Measurements from ENCODE around the gene HECTD4.
A peak's percentile ranks its signal among the peaks of the same experiment; 100 is the strongest.

The HECTD4 gene

GRCh38 chr12:112317481-112317880 is 64.8 kb downstream of the HECTD4 start:
- no peak for DNase-seq

GRCh38 chr12:112314981-112315380 is 67.2 kb downstream of the HECTD4 start:
- DNase-seq = no peak

DNA sequence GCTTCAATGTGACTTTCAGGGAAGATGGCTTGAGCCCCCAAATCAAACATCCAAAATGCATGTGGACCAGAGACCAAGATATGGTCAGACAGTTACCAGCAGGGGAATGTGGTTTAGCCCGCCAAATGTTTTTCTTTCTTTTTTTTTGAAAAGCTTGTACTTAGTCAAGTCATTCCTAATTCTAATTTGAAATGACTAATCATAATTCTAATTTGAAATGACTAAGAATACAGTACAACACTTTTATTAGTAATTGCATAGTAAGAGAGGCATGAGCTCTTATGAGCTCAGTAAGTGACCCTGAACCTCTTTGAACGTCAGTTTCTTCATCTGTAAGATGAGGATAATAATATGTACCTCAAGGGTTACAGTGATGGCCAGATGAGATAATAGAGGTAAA is 72.4 kb downstream of the HECTD4 start:
- no peak for DNase-seq

- DNase-seq = no peak
Measured at GRCh38 chr12:112308652-112309051, 73.6 kb downstream of the HECTD4 start.

- no peak for DNase-seq
Measured at GRCh38 chr12:112308161-112308560, 74.1 kb downstream of the HECTD4 start.

GRCh38 chr12:112307317-112308011 is 74.8 kb downstream of the HECTD4 start:
- DNase-seq = no peak

- no peak for DNase-seq
Measured at GRCh38 chr12:112305951-112306350, 76.3 kb downstream of the HECTD4 start.

DNA sequence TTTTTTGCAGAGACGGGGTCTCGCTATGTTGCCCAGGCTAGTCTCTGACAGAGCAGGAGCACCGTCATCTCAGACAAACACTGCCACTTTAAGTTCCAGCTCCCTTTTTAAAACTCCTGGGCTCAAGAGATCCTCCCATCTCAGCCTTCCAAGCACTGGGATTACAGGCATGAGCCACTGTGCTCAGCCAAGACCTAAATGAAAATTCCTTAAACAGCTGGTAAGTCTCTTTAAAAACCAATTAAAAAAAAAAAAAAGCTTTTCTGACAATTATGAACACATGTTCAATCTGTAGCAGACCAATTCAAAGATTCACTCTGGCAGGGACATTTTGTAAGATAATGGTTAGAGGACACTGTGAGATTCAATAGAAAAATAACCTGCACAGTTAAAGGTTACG is 77.8 kb downstream of the HECTD4 start:
- no peak for DNase-seq

- no peak for DNase-seq
Measured at GRCh38 chr12:112303799-112304198, 78.4 kb downstream of the HECTD4 start.

- DNase-seq = peak; percentile 55
Measured at GRCh38 chr12:112303004-112303403, 79.2 kb downstream of the HECTD4 start.

- DNase-seq = no peak
Measured at GRCh38 chr12:112299704-112300103, 82.5 kb downstream of the HECTD4 start.

- no peak for DNase-seq
Measured at GRCh38 chr12:112297188-112297587, 85.0 kb downstream of the HECTD4 start.

- DNase-seq = no peak
Measured at GRCh38 chr12:112296183-112296582, 86.0 kb downstream of the HECTD4 start.

DNA sequence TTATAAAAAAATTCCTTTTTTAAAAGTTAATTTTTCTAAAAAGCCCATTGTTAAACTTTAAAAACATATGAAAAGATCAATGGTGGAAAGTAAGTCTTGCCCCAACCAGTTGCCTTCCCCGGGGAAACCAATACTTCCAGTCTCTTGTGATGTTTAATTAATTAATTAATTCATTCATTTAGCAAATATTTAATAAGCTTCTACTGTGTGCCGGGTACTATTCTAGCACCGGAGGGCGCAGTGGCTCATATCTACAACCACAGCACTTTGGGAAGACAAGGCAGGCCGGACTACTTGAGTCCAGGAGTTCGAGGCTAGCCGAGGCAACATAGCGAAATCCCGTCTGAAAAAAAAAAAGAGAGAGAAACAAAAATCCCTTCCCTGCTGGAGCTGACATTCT is 87.4 kb downstream of the HECTD4 start:
- peak; percentile 42 for DNase-seq

DNA sequence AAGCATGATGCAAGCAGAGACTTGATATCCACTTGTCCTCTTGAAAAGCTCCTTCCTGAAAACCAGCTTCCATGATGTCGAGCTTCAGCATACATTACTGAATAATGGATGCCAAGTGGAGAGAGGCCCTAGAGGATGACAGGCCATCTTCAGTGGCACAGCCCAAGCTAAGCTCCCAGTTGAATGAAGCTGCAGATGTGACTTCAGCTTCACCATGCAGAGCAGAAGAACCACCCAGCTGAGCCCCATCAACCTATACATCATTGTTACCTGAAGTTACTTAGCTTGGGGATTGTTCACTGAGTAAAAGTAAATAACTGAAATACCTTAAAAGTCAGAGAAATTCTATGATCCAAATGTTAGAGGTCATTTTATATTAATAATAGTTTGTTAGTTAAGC is 93.6 kb downstream of the HECTD4 start:
- no peak for DNase-seq

DNA sequence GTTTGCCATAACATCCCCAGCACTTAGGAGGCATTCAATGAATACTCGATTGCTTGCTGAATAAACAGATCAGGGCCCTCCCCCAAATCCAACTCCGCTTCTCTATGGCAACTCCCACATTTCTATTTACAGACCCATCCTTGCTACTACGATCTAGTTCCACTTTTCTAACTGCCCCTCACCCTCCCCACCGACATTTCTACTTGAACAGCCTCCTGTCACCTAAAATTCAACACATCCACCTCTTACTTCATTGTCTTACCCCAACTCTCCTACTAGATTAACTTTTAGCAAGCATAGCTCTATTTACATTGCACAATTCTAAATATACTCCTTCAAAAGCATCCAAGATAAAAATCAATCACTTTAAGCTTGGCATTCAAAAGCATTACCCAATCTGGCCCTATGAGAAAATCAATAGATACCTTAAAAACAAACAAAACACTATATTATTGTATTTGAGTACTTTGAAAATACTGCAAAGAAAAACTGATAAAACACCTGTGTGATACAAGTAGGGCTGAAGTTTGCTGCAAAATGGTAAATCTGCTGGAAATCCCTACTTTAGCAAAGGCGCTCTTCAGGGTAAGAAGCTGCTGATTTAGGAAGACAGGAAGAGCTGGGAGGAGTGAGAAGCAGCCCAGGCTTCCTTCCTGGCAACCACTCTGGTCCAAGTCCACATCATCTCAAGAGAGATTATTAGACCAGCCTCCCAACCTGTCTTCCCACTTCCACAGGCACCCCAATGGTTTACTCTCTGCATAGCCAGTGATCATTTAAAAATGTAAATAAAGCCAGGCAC is 96.4 kb downstream of the HECTD4 start:
- DNase-seq = peak; percentile 77

DNA sequence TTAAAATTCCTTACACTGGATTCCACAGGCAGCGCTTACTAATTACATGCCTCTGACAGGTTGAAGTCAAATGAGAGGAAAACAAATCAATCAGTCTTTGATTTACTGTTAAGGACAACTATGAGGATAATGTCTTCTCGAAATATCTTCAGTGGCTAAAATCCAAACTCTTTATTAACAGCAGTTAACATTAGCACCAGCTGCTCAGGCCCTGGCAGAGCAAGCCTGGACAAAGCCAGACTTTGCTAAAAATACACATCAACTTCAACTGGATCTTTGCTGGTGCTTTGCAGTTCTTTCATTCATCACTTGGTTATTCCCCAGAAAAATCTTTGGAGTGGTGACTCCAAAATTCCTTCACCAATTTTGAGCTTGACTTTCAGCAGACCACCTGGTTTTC is 98.7 kb downstream of the HECTD4 start:
- DNase-seq = no peak

DNA sequence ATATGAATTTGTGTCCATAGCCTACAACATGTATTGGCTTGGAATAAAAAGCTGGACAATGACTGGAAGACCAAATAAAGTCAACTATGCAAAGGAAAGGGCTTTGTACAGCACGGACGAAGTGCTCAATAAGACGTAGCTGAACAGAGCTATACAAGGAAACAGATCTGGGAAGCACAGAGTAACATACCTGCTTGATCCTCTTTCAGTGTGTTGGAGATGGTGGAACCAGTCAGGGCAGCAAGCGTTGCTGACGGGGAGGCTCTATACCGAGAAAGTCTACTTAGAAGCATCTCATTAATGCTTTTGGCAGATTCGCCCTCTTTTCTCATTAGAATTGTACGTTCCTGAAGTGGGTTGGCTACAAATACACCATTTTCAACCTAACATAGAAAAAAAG is 99.3 kb downstream of the HECTD4 start:
- no peak for DNase-seq

DNA sequence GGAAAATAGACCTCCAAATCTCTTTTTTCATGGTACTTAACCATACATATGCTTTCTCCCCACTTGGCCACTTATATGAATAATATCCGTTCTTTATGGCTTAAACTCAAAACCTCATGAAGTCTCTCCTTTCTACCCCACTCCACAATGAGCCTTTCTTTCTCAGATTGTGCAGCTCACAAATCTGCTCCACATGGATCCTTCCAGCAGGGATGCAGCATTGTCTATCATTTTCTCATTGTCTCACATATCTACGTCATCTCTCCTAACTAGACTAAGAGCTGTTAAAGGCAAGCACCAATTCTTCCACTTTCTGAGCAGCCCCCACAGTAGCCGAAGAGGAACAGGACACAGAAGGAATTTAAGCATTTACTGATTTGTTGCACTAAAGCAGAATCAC is 106.4 kb downstream of the HECTD4 start:
- DNase-seq = no peak

GRCh38 chr12:112275207-112275606 is 107.0 kb downstream of the HECTD4 start:
- no peak for DNase-seq

- no peak for DNase-seq
Measured at GRCh38 chr12:112270673-112271072, 111.6 kb downstream of the HECTD4 start.

GRCh38 chr12:112266473-112266872 is 115.8 kb downstream of the HECTD4 start:
- no peak for DNase-seq

DNA sequence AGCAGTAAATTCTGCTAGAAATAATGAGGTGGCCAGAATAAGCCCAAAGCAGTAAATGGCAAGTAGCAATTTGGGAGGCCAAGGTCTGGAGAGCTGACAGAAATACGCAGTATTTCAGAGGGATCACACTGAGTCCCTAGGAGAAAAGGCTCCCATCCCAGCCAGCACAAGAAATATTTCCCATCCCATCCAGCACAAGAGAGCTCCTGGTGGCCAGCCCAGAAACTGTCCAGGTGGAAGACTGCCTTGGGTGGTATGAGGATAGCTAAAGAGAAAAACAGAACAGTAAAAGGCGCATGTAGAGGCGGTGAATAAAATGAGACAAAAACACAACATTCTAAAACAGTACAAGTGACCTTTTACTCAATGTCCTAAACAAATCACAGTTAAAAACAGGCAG is 120.7 kb downstream of the HECTD4 start:
- DNase-seq = peak; percentile 44

- no peak for DNase-seq
Measured at GRCh38 chr12:112258926-112259325, 123.3 kb downstream of the HECTD4 start.

DNA sequence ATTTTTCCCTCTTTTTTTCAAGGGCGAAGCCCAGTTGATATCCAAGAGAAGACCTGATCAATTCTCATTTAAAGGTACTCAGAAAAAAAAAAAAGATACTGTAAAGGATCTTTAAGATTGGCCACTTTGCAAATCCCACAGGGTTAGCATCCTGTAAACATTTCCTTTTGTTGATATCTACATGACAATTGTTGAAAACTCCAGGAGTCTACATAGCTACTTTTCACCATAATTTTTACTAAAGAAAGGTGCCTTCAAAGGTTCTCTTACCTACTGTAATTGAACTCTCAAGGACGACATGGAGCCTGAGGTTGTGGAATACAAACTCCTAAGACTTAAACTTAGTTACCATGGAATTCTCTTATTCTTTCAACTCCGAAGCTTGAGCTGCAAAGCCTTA is 125.5 kb downstream of the HECTD4 start:
- no peak for DNase-seq
